Thyroid gland (tissue), 4 donors: ENCODE measurements around the gene DNER.

Experiments
- POLR2A ChIP-seq, 2 donors: fragments of 450-650 bp; IDR thresholded peaks; one replicate each; pipeline ENCODE4 v1.6.1; 2017; ENCODE audit warnings: antibody characterized with exemption in 2 of 2, mild to moderate bottlenecking in 2 of 2, moderate library complexity in 1 of 2
- TF ChIP-seq, protein P1 (sequence below), 6 experiments: fragments of 200-600 bp in 3 of 6; fragments of 450-650 bp in 3 of 6; sonication (generic) in 3 of 6; IDR thresholded peaks; one replicate each; pipeline ENCODE4 v1.5.1; 2016 to 2019; ENCODE audit warnings: antibody characterized with exemption in 6 of 6, mild to moderate bottlenecking in 2 of 6, inconsistent platforms in 1 of 6, moderate library complexity in 1 of 6

DNA sequence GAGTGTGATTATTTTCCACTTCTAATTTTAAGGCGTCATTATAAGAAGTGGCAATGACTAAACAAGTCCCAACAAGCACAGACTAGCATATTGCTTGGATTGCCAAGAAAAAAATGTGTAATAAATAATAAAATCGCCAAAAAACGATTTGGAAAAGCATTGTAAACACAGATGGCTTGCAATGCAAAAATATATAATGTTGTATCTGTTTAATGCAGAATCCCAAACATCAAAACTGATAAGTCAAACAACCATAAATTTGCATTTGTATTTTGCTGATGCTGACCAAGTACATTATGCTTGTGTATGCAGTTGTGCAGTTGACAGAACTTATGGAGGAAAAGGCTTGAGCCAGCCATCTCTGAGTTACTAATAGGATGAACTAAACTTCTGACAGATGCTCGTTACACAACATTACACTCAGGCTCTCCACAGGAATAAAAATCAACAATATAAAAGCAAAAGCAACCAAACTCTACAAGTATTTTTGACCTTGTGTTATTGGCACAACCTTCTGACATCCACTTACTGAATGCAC, 68.1 kb downstream of the DNER start:
- TF ChIP-seq, protein P1, sequence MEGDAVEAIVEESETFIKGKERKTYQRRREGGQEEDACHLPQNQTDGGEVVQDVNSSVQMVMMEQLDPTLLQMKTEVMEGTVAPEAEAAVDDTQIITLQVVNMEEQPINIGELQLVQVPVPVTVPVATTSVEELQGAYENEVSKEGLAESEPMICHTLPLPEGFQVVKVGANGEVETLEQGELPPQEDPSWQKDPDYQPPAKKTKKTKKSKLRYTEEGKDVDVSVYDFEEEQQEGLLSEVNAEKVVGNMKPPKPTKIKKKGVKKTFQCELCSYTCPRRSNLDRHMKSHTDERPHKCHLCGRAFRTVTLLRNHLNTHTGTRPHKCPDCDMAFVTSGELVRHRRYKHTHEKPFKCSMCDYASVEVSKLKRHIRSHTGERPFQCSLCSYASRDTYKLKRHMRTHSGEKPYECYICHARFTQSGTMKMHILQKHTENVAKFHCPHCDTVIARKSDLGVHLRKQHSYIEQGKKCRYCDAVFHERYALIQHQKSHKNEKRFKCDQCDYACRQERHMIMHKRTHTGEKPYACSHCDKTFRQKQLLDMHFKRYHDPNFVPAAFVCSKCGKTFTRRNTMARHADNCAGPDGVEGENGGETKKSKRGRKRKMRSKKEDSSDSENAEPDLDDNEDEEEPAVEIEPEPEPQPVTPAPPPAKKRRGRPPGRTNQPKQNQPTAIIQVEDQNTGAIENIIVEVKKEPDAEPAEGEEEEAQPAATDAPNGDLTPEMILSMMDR (IDR thresholded peaks at IDR 0.05) = no peak
- no peak for TF ChIP-seq POLR2A (IDR thresholded peaks at IDR 0.05)
